ENCODE results near the gene SOX4. TPM values are rescaled to one million over a fixed set of nuclear protein-coding genes. Genes with fewer than 3 reads are reported as not detected.

SOX4 gene
- total RNA-seq, 4 donors from 2014 or later, result 3.5 to 9.3 (median 4.6) TPM

DNA sequence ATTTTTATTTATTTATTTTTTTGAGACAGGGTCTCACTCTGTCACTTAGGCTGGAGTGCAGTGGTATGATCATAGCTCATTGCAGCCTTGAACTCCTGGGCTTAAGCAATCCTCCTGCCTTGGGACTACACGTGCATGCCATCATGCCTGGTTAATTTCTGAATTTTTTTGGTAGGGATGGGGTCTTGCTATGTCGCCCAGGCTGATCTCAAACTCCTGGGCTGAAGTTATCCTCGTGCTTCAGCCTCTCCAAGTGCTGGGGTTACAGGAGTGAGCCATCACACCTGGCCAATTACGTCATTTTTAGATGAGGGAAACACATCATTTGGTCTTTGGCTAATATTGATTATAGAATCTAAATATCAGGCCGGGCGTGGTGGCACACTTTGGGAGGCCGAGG, 32.1 kb downstream of the SOX4 start:
- Histone ChIP-seq H3K27ac (no peak overlapping the region), H3K4me1 (no peaks in the 10 kb centered on the region), H3K4me3 (no peak overlapping the region), H3K27me3 (no peaks in the 10 kb centered on the region), H3K9me3 (no peaks in the 10 kb centered on the region), H3K36me3 (no peaks in the 10 kb centered on the region)
- WGBS, 2 donors, result 70 to 91% methylated on average over 2 to 7 of the region's 7 CpGs
- TF ChIP-seq, protein P1, sequence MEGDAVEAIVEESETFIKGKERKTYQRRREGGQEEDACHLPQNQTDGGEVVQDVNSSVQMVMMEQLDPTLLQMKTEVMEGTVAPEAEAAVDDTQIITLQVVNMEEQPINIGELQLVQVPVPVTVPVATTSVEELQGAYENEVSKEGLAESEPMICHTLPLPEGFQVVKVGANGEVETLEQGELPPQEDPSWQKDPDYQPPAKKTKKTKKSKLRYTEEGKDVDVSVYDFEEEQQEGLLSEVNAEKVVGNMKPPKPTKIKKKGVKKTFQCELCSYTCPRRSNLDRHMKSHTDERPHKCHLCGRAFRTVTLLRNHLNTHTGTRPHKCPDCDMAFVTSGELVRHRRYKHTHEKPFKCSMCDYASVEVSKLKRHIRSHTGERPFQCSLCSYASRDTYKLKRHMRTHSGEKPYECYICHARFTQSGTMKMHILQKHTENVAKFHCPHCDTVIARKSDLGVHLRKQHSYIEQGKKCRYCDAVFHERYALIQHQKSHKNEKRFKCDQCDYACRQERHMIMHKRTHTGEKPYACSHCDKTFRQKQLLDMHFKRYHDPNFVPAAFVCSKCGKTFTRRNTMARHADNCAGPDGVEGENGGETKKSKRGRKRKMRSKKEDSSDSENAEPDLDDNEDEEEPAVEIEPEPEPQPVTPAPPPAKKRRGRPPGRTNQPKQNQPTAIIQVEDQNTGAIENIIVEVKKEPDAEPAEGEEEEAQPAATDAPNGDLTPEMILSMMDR (IDR thresholded peaks at IDR 0.05), result no peak
- no peak for TF ChIP-seq POLR2A (IDR thresholded peaks at IDR 0.05)
- intact Hi-C loops (cut with DNase I), result no loop called here
- DNase-seq, result no peak

DNA sequence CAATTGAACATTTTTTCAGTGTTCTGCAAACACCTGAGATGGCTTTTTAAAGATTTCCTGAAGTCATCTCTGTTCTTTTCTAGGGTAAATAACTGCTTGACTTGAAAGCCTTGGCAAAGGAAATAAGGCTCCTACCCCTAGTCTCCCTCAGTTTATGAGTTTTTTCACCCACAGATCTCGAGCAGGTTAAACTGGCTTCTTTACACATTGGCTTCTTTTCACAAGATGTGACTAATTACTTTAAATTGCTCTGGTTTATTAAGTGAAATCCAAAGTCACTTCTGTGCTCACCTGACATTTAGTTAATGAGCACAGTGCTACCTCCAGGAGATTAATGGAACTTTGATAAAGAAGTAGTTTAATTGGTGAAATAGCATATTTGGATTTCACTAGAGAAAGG, 33.2 kb downstream of the SOX4 start:
- Histone ChIP-seq H3K27me3 (no peaks in the 10 kb centered on the region), H3K36me3 (no peaks in the 10 kb centered on the region), H3K4me1 (no peaks in the 10 kb centered on the region), H3K27ac (no peak overlapping the region), H3K4me3 (no peak overlapping the region), H3K9me3 (no peaks in the 10 kb centered on the region)
- no peak for TF ChIP-seq POLR2A (IDR thresholded peaks at IDR 0.05)
- TF ChIP-seq, protein P1 (IDR thresholded peaks at IDR 0.05), result no peak
- intact Hi-C loops (cut with DNase I), result no loop called here
- 43 to 56% methylated on average over 1 of the region's 1 CpG for WGBS, 2 donors
- DNase-seq, result no peak

DNA sequence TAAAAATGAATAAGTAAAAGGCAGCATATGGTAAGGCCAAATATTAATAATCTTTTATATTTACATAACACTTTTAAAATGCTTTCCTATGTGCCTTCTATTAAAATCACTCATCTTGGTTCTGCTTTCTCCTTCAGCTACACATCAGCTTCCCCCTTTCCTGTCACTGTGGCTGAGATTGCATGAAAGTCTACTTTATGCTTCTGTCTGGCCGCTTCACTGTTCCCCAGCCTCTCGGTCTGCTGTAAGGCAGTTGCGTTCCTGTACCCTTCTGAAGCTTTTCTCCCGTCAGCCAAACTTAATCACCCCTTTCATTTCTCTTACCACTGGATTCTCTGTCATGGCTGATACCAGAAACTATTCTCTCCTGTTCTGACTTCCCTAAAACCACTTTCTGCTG, 34.6 kb downstream of the SOX4 start:
- no peaks in the 10 kb centered on the region for H3K27me3 ChIP-seq
- H3K4me3 ChIP-seq, result no peak overlapping the region
- H3K4me1 ChIP-seq, result no peaks in the 10 kb centered on the region
- no peaks in the 10 kb centered on the region for H3K36me3 ChIP-seq
- DNase-seq, result no peak
- no peaks in the 10 kb centered on the region for H3K9me3 ChIP-seq
- 59 to 76% methylated on average over 4 of the region's 4 CpGs for WGBS, 2 donors
- no peak overlapping the region for H3K27ac ChIP-seq
- TF ChIP-seq, protein P1 (IDR thresholded peaks at IDR 0.05), result no peak
- no peak for TF ChIP-seq POLR2A (IDR thresholded peaks at IDR 0.05)
- intact Hi-C loops (cut with DNase I), result no loop called here

DNA sequence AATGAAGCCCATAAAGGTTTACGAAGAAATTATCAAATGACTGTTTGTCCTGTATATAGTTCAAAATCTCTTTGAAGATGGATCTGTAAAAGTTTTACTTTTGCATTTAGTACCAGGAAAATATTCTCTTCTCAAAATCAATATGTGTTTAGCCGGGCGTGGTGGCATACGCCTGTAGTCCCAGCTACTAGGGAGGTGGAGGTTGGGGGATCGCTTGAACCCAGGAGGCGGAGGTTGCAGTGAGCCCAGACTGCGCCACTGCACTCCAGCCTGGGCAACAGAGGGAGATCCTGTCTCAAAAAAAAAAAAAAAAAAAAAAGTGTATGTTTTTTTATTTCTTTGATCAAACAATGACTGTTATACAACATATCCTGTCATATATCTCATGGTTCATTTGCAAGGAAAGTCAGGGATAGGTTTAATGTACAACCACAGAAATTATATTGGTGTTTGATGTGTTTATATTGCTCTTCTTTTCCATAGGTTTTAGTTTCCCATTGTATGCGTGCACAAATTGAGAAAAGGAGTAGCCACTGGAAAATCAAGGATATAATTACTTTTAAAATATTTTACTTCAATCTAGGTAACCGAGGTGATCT, 40.1 kb downstream of the SOX4 start:
- Histone ChIP-seq H3K36me3 (no peaks in the 10 kb centered on the region), H3K4me1 (peaks cover 0 to 5% (median 0%) of the 10 kb centered on the region in 3 donors), H3K27ac (no peak overlapping the region), H3K9me3 (no peaks in the 10 kb centered on the region), H3K4me3 (no peak overlapping the region), H3K27me3 (no peaks in the 10 kb centered on the region)
- intact Hi-C loops (cut with DNase I), result no loop called here
- TF ChIP-seq POLR2A (IDR thresholded peaks at IDR 0.05), result no peak
- TF ChIP-seq, protein P1 (IDR thresholded peaks at IDR 0.05), result no peak
- no peak for DNase-seq
- WGBS, 2 donors, result 89 to 91% methylated on average over 7 to 9 of the region's 9 CpGs

DNA sequence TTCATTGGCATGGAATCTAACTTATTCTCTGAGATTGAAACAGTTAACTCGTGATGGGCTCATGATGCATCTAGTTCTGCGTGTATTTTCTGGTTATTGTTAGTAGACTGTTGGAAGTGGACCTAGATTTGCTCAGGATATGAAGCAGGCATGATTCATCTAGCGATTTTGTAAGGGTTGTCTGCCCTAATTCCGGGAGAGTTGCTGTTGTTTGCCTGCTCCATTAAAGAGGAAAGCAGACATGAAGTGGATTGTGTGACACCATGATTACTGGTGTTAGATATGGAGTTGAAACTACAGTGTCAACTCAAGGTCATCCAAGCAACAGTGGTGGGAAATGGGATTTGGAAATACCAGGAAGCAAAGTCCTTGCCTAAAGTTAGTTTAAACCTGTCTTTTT, 41.0 kb downstream of the SOX4 start:
- Histone ChIP-seq H3K36me3 (no peaks in the 10 kb centered on the region), H3K9me3 (no peaks in the 10 kb centered on the region), H3K27me3 (no peaks in the 10 kb centered on the region), H3K4me3 (no peak overlapping the region), H3K27ac (no peak overlapping the region), H3K4me1 (peaks cover 0 to 5% (median 0%) of the 10 kb centered on the region in 3 donors)
- DNase-seq, result no peak
- TF ChIP-seq, protein P1 (IDR thresholded peaks at IDR 0.05), result no peak
- TF ChIP-seq POLR2A (IDR thresholded peaks at IDR 0.05), result no peak
- intact Hi-C loops (cut with DNase I), result no loop called here
- WGBS, 2 donors, result 17 to 41% methylated on average over 4 of the region's 4 CpGs
